HG03103 (cell line): ENCODE data around the gene HLCS.

Source experiments
- ATAC-seq: cut with Tn5 transposase; IDR thresholded peaks from one replicate; pipeline ENCODE4 v1.9.1; 2021; ENCODE audit warnings: low read depth; ENCODE audit not compliant: unreplicated experiment

Gene HLCS

GRCh38 chr21:36890086-36890485 lies 76.4 kb downstream of the HLCS start:
- ATAC-seq = no peak

DNA sequence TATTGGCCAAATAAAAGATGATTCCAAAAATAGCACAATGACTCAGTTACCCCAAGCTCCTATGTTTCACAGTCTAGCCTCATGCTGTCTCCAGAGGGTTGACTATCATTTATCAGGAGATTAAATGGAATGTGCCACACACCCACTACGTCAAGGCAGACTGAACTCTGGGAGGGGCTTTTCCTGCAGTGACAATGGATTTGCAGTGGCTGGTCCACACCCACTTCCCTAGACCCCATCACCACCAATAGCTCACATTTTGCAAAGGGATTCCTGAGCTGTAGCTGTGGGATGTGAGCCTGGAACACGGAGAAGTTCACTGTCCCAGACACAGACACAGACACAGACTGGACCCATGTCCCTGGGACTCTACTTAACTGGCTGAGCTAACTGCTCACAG lies 77.1 kb downstream of the HLCS start:
- ATAC-seq = no peak

- ATAC-seq = no peak
These were observed 78.0 kb downstream of the HLCS start for GRCh38 chr21:36888466-36888865.

DNA sequence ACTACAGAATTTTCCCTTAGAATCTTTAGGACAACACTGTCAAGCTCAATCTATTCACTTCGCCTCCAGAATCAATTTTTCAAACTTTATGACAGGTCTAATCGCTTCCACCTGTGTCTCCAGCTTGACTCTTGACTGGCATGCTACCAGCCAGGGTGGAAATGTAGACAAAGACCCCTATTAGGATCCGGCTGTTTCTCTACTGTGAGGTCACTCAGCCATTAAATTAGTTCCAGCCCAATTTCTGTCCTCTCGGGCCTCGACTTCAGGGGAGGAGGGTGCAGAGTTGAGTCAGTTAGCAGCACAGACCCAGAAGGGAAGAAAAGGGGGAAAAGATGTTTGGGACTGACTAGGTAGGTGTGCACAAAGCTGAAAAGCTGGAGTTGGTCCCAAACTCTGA lies 78.5 kb downstream of the HLCS start:
- no peak for ATAC-seq

GRCh38 chr21:36883532-36884486 lies 82.7 kb downstream of the HLCS start:
- no peak for ATAC-seq

- no peak for ATAC-seq
These were observed 83.7 kb downstream of the HLCS start for GRCh38 chr21:36882776-36883175.

DNA sequence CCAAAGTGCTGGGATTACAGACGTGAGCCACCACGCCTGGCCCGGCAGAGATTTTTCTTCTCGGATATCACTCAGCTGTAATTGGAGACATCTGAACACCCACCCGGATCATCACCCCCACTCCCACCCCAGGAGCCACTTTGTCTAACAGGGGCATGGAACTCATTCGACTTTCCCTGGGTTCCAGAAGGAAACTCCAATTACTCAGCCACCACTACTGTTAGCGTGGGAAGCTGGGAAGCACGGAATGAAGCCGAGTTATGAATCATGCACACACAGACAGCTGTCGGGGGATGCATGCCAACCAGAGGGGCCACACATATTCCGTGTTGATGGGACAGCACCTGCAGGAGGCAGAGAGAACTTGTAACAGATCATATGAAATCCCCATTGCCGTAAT lies 85.2 kb downstream of the HLCS start:
- no peak for ATAC-seq

DNA sequence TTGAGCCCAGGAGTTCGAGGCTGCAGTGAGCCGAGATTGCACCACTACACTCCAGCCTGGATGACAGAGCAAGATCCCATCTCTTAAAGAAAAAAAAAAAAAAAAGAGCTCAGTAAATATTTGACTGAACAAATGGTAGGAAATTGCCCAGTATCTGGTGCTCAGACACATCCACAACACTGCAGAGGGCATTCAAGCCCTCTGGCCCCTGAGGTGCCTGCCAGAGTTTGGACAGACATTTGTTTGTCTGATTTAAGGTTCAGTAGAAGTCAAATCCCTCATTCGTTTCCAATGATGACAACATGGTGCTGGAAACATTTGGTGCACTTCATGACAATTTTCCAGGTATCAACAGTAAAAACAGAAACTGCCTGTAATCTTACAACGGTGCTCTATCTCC lies 86.6 kb downstream of the HLCS start:
- ATAC-seq = no peak

GRCh38 chr21:36877741-36878140 lies 88.7 kb downstream of the HLCS start:
- ATAC-seq = no peak

- no peak for ATAC-seq
These were observed 91.8 kb downstream of the HLCS start for GRCh38 chr21:36874665-36875064.

DNA sequence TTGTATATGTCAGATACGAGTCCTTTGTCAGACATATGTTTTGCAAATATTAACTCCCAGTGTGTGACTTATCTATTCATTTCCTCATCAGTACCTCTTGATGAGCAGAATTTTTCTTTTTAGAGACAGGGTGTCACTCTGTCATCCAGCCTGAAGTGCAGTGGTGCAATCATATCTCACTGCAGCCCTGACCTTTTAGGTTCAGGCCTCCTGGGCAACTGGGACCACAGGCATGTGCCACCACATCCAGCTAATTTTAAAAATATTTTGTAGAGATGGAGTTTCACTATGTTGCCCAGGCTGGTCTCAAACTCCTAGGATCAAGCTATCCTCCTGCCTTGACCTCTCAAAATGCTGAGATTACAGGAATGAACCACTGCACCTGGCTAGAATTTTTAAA lies 93.0 kb downstream of the HLCS start:
- ATAC-seq = no peak

DNA sequence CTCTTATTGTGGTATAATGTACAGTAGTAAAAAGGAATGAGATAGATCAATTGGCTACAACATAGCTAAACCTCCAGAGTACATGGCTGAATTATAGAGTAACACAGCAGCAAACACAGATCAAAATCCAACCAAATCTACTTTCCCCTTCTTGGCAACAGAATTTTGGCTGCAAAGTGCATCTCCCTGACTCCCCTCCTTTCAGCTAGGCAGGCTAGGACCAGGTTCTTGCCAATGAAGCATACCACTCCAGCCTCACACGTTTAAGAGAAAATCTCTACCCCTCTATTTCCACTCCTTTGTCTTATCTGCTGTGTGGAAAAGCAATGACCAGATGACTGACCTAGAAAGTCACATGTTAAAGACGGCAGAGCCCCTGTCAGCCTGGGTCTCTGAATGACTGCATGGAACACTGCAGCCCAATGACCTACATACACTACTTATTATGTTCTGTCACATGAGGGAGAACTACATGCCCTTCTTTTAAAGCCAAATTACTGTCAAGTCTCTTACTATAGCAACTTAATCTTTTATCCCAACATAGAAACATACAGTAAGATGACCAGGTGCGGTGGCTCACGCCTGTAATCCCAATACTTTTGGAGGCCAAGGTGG lies 99.1 kb downstream of the HLCS start:
- ATAC-seq = no peak

GRCh38 chr21:36866419-36866818 lies 100.0 kb downstream of the HLCS start:
- ATAC-seq = no peak

GRCh38 chr21:36864974-36865373 lies 101.5 kb downstream of the HLCS start:
- ATAC-seq = no peak

- no peak for ATAC-seq
These were observed 103.2 kb downstream of the HLCS start for GRCh38 chr21:36863260-36863659.

GRCh38 chr21:36861595-36862323 lies 104.7 kb downstream of the HLCS start:
- no peak for ATAC-seq

DNA sequence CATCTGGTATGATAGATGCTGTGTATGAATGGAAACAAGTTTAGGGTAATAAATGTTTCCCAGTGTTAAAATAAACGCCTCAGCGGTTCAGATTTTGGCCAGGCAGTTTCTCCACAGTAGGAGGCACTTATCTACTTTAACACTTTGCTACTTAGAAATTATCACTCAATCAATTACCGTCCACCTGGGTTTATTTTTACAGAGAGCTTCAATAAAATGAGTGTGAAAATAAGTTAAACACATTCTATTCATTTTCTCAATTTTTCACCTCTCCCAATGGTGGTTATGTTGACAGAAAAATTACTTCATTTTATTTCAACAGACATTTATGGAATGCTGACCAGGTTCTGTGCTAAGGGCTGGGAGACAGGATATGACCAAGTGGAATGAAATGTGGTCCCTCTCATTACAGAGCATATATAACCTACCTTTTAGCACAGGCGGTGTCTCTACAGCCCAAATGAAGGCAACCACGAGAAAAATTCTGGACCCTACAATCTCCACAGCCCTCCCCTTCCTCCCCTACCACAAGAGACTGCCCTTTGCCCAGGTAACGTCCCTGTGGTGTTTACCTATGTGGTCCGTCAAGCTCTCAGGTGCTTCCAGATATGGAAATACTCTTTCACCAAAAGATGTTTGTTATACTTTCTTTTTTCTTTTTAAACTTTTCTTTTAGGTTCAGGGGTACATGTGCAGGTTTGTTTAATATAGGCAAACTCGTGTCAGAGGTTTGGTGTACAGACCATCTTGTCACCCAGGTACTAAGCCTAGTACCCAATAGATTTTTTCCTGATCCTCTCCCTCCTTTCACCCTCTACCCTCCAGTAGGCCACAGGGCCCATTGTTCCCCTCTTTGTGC lies 105.5 kb downstream of the HLCS start:
- no peak for ATAC-seq

- no peak for ATAC-seq
These were observed 106.5 kb downstream of the HLCS start for GRCh38 chr21:36859744-36860501.

- ATAC-seq = no peak
These were observed 108.0 kb downstream of the HLCS start for GRCh38 chr21:36858320-36858957.
